OCI-LY7 (cell line): Measurements from ENCODE around the gene RPS5. TPM values are rescaled to one million over a fixed set of nuclear protein-coding genes. Genes with fewer than 3 reads are reported as not detected.

Experiments used
- BruUV-seq: library from RNA; stranded (reverse); fragments of 400-500 nt; replicated peaks from 2 replicates; lab custom pipeline; 2021; lab: Mats Ljungman, UMichigan
- CTCF ChIA-PET: fragments of 300-600 bp; sonication (Branson Sonifier 250); formaldehyde crosslinking; loops from one replicate; lab custom pipeline; 2022; ENCODE audit warnings: antibody characterized with exemption; ENCODE audit not compliant: unreplicated experiment; lab: Charles Lee
- POLR2A ChIA-PET: fragments of 300-600 bp; sonication (Branson Sonifier 250); formaldehyde crosslinking; loops from one replicate; lab custom pipeline; 2022; ENCODE audit warnings: antibody characterized with exemption; lab: Charles Lee
- DNase-seq: peaks from one replicate; pipeline ENCODE4 v3.0.0-alpha.2; 2015; ENCODE audit warnings: low spot score
- H2AFZ ChIP-seq: fragments of 200-600 bp; sonication (generic), shearing (Covaris generic); 2 replicates; pipeline ENCODE4 v1.6.1; 2014; ENCODE audit warnings: mild to moderate bottlenecking, antibody characterized with exemption, low read length, moderate library complexity
- H3K27ac ChIP-seq: fragments of 200-600 bp; sonication (generic); 2 replicates; pipeline ENCODE4 v1.5.1; 2014; ENCODE audit warnings: mixed run types, low read depth, mild to moderate bottlenecking, moderate library complexity, low read length, inconsistent platforms; ENCODE audit not compliant: poor library complexity, severe bottlenecking
- H3K36me3 ChIP-seq: fragments of 200-600 bp; sonication (generic); 2 replicates; pipeline ENCODE4 v1.6.1; 2014; ENCODE audit warnings: mild to moderate bottlenecking, antibody characterized with exemption, low read length, moderate library complexity, mixed read lengths; ENCODE audit not compliant: insufficient read depth
- H3K4me1 ChIP-seq: fragments of 200-600 bp; sonication (generic); 2 replicates; pipeline ENCODE4 v1.5.1; 2014; ENCODE audit warnings: mild to moderate bottlenecking, low read length; ENCODE audit not compliant: insufficient read depth, poor library complexity, severe bottlenecking
- H3K4me2 ChIP-seq: fragments of 200-600 bp; sonication (generic); 2 replicates; pipeline ENCODE4 v1.6.1; 2014; ENCODE audit warnings: mild to moderate bottlenecking, low read length
- H3K4me3 ChIP-seq: fragments of 200-600 bp; sonication (generic); 2 replicates; pipeline ENCODE4 v1.5.1; 2014; ENCODE audit warnings: mild to moderate bottlenecking, low read depth, low read length; ENCODE audit not compliant: poor library complexity, severe bottlenecking
- H3K79me2 ChIP-seq: fragments of 200-600 bp; sonication (generic); 2 replicates; pipeline ENCODE4 v1.6.1; 2016; ENCODE audit warnings: low read depth, mild to moderate bottlenecking, low read length, moderate library complexity, mixed read lengths; ENCODE audit not compliant: insufficient read depth
- H3K9me2 ChIP-seq: fragments of 200-600 bp; sonication (generic); 2 replicates; pipeline ENCODE4 v1.6.1; 2016; ENCODE audit warnings: mild to moderate bottlenecking, low read length, mixed read lengths; ENCODE audit not compliant: insufficient read depth
- H3K9me3 ChIP-seq: fragments of 200-600 bp; sonication (generic); 2 replicates; pipeline ENCODE4 v1.6.1; 2014; ENCODE audit warnings: mild to moderate bottlenecking, mixed run types, low read length, mixed read lengths
- H4K20me1 ChIP-seq: fragments of 200-600 bp; sonication (generic); 2 replicates; pipeline ENCODE4 v1.6.1; 2014; ENCODE audit warnings: mild to moderate bottlenecking, antibody characterized with exemption, low read length, moderate library complexity, mixed read lengths; ENCODE audit not compliant: insufficient read depth
- EZH2phosphoT487 ChIP-seq: fragments of 200-600 bp; sonication (generic); IDR thresholded peaks from 2 replicates; pipeline ENCODE4 v1.6.1; 2018; ENCODE audit warnings: low read depth, borderline replicate concordance, mild to moderate bottlenecking, mixed run types, antibody characterized with exemption, low read length, moderate library complexity, mixed read lengths
- intact Hi-C: fragments of 100-400 bp; cut with micrococcal nuclease; formaldehyde crosslinking; loops from one replicate; pipeline ENCODE4 v1.10.0; 2022; ENCODE audit not compliant: unreplicated experiment
- total RNA-seq, 2 experiments: library from RNA; depleted of rRNA in 1 of 2; stranded (reverse); fragments of >200 nt in 1 of 2; shearing (Covaris generic) in 1 of 2; gene quantifications; 2 replicates each; pipeline ENCODE4 v1.2.3, GENCODE V29; 2014 to 2022
- TF ChIP-seq, protein P1 (sequence below): fragments of 200-600 bp; sonication (generic); conservative IDR thresholded peaks from 2 replicates; pipeline ENCODE4 v1.5.1; 2014; ENCODE audit warnings: mild to moderate bottlenecking, antibody characterized with exemption, low read length, moderate library complexity, mixed read lengths

RPS5 gene
- total RNA-seq, 2 experiments from 2014 or later: 1,607 to 3,333 TPM

DNA sequence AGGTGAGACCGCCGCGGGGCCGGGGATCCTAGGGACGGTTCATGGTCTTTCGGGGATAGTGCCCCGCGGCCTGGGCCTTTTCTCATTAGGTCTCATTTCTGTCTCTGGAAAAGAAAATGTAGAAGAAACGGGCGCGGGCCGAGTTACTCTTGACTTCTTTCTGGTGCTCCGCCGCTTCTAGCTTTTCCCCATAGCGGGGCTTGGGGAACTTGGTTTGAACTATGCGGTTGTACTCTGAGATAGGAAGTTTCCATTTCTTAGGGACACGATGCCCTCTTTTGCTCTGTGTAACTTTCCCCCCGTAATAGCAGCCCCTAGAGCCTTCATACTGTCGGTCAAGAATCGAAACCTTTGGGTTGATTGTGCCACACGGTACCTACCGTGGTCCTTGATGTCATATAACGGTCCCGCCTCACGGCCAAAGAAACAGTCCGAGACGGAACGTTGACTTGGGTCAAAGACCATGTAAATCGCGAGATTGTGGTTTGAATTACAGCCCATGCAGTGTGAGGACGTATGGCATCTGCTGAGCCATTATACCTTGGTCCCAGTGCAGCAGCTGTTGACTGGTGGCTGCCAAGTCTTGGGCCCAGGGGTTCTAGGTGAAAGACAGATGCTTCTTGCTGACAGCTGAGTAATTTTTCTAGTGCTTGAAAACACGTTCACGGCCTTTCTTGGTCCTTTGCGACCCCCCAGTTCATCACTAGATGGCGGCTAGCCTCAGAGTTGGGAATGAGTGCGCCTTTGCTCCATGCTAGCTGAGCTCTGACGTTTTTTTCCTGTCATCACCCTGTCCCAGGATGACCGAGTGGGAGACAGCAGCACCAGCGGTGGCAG is 487 bp downstream of the RPS5 start:
- intact Hi-C loops: loop anchor here (1.0 kb wide), 1 partner anchor 109 kb away; the partner anchor contains the start of gene ZNF8
- Histone ChIP-seq H3K4me2 (peak overlapping the region; percentile 93), H3K36me3 (peaks cover 50% of the 10 kb centered on the region), H2AFZ (no peak overlapping the region), H3K9me3 (no peaks in the 10 kb centered on the region), H3K4me1 (peaks cover 33% of the 10 kb centered on the region), H3K9me2 (no peaks in the 10 kb centered on the region), H4K20me1 (peaks cover 23% of the 10 kb centered on the region), H3K79me2 (peaks cover 50% of the 10 kb centered on the region), H3K27ac (peak overlapping the region; percentile 78), H3K4me3 (peak overlapping the region; percentile 100)
- TF ChIP-seq, protein P1, sequence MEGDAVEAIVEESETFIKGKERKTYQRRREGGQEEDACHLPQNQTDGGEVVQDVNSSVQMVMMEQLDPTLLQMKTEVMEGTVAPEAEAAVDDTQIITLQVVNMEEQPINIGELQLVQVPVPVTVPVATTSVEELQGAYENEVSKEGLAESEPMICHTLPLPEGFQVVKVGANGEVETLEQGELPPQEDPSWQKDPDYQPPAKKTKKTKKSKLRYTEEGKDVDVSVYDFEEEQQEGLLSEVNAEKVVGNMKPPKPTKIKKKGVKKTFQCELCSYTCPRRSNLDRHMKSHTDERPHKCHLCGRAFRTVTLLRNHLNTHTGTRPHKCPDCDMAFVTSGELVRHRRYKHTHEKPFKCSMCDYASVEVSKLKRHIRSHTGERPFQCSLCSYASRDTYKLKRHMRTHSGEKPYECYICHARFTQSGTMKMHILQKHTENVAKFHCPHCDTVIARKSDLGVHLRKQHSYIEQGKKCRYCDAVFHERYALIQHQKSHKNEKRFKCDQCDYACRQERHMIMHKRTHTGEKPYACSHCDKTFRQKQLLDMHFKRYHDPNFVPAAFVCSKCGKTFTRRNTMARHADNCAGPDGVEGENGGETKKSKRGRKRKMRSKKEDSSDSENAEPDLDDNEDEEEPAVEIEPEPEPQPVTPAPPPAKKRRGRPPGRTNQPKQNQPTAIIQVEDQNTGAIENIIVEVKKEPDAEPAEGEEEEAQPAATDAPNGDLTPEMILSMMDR: peak; percentile 64
- TF ChIP-seq EZH2phosphoT487: no peak
- DNase-seq: peak; percentile 30
- CTCF ChIA-PET: no interaction called here
- POLR2A ChIA-PET: interaction anchor here (0.7 kb wide), 1 partner anchor 15 kb away, joined by 4 read pairs; no protein-coding TSS in a partner anchor
- BruUV-seq: TSS peak; percentile 74

DNA sequence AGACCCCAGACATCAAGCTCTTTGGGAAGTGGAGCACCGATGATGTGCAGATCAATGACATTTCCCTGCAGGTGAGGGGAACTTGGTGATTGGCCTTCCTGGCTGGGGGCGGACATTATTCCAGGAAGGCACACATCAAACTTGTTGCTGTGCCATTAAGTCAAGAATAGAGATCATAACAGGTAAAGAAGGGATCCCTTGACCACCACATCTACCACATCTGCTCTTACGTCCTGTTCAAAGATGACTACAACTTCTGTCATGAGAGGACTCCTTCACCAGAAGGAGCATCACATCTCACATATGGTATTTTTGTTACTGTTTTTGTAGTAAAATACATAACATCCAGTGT is 1.1 kb downstream of the RPS5 start:
- intact Hi-C loops: no loop called here
- POLR2A ChIA-PET: interaction anchor here (0.7 kb wide), 1 partner anchor 14 kb away, joined by 4 read pairs; no protein-coding TSS in a partner anchor
- H3K79me2 ChIP-seq: peaks cover 50% of the 10 kb centered on the region

More for the DNA sequence above, 1.1 kb downstream of the RPS5 start:
- Histone ChIP-seq H2AFZ (no peak overlapping the region), H3K4me2 (peak overlapping the region; percentile 93), H3K9me2 (no peaks in the 10 kb centered on the region), H3K9me3 (no peaks in the 10 kb centered on the region), H3K4me3 (peak overlapping the region; percentile 100), H4K20me1 (peaks cover 23% of the 10 kb centered on the region), H3K27ac (no peak overlapping the region), H3K4me1 (peaks cover 30% of the 10 kb centered on the region), H3K36me3 (peaks cover 56% of the 10 kb centered on the region)
- BruUV-seq: no TSS peak
- CTCF ChIA-PET: no interaction called here
- no peak for DNase-seq
- no peak for TF ChIP-seq EZH2phosphoT487
- TF ChIP-seq, protein P1: no peak
